OCI-LY1 (cell line): ENCODE data around the gene CFL1.

Experiments used
- CTCF ChIP-seq: fragments of 200-600 bp; sonication (generic), shearing (Covaris generic); IDR thresholded peaks from 2 replicates; pipeline ENCODE4 v1.5.1; 2017; ENCODE audit warnings: mild to moderate bottlenecking, antibody characterized with exemption, low read length, moderate library complexity, mixed read lengths
- EZH2 ChIP-seq: fragments of 200-600 bp; sonication (generic), shearing (Covaris generic); IDR thresholded peaks from 2 replicates; pipeline ENCODE4 v1.8.0; 2017; ENCODE audit warnings: borderline replicate concordance, mixed run types, mild to moderate bottlenecking, antibody characterized with exemption, low read length, moderate library complexity, mixed read lengths

DNA sequence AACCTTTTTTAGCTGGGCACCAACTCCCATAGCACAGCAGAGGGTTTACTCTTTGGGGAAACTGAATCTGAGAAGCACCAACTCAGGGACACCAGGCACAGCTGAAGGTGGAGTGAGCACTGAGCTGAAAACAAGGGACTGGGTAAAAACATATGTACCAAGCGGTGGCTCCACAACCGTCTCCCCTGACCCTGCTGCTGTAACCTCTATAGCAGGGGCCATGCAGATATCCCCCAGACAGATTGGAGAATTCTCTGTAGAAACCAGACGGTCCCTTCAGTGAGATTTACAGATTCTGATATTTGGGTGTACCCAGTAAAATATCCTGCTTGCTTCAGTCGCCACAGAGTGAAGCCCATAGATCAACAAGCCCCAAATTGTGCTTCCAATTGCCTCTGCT, 28.5 kb downstream of the CFL1 start:
- no peak for TF ChIP-seq CTCF
- no peak for TF ChIP-seq EZH2
